Activated CD8-positive, alpha-beta memory T cell treated with anti-CD3 and anti-CD28 coated beads for 4 hours (primary cell): ENCODE data around the gene ETV6.

ENCODE experiments used
- DNase-seq, 2 donors: peaks; one replicate each; pipeline ENCODE4 v3.0.0-alpha.2; 2020; ENCODE audit warnings: low read depth in 2 of 2

Gene ETV6

DNA sequence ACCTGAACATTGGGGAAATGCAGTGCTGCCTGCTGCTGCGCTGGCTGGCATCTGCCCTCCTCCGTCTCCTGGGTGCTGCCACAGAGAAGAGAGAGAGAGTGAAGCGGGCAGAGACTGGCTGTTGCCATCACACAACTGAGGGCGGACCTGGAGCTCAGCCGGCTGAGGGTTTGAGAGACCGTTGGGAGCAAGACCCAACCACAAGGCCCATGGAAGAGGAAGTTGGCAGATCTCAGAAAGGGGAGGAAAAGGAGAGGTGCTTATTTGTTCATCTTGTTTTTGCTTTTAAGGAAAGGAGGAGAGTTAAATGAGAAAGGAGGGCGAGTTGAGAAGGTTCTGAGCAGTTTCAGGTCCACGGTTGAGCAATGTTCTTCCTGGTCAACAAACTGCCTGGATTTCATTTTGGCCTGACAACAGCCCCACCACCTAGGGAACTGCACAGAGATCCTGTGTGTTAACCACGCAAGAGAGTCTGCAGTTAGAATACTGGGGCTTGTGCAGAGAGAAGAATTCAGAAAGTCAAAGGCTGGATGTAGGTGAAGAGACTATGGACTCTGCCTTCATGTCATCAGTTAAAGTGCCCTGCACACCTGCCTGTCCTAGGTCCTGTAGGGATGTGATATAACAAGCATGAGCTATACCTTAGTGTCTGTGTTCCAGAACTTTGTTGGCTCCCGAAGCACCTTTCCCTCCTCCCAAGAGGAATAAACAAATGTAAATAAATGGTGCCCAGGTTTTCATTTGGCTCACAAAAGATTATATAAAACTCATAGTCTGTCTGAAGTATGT is 124.6 kb downstream of the ETV6 start:
- no peak for DNase-seq

DNA sequence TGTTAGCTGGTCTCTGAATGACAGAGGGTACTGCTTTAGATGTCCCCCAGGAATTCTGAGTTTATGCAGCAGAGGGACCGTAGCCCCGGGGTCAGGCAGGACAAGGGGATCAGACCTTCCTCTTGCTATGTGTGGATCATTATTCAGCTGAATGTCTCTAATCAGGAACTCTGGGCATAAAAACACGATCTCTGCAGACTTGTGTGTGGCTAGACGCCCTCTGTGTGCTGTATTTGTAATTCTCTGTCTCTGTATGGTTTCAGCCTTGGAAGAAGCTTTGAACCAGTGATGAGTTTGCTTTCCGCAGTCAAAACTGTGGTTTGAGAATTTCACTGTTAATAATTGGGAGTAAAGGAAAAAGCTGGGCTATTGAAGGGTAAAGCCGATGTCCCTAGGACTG is 125.3 kb downstream of the ETV6 start:
- DNase-seq = no peak

DNA sequence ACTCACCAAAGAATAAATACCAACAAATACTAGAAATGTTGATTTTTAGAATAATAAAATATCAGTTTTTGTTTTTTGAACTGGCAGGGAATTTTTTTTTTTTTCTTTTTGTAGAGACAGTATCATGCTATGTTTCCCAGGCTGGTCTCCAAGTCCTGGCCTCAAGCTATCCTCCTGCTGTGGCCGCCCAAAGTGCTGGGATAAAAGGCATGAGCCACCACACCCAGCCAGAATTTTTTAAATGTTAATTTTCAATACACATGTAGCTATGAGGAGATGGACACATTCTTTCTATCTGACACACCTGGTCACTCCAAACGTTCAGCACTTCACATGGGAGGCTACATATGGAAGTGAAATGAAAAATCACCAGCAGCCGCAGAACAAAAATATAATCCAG is 126.8 kb downstream of the ETV6 start:
- no peak for DNase-seq

DNA sequence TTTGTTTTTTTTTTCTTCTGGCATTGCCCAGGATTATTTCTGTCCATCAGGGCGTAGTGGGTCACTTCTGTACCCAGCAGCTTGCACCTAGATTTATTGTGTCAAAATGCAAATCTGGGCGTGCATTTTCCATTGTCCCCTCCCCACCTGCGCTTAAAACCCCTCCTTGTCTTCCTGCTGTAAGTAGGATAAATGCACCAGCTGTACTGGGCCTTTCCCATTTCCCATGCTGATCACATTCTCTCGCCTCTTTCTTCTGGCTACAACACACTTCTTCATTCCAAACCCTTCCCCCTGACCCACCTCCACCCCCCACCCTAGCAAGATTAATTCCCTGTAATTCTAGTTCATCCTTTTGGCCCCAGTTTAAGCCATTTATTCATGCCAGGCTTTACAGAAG is 128.0 kb downstream of the ETV6 start:
- no peak for DNase-seq

DNA sequence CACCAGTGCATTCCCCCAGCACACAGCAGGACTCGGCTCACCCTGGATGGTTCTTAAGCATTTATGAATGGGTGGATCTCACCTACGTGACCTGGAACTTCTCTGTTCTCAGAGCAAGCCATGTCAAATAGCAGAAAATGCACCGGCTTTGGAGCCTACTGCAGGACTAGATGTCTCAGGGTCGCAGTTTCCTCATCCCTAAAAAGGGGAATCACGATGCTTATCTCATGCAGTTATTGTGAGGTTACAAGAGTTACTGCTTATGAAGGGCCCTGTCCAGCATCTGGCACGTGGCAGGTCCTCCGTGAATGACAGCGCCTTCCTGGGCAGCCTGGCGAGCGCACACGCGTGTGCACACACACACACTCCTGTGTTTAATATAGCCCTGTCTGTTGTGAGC is 128.5 kb downstream of the ETV6 start:
- DNase-seq = no peak

DNA sequence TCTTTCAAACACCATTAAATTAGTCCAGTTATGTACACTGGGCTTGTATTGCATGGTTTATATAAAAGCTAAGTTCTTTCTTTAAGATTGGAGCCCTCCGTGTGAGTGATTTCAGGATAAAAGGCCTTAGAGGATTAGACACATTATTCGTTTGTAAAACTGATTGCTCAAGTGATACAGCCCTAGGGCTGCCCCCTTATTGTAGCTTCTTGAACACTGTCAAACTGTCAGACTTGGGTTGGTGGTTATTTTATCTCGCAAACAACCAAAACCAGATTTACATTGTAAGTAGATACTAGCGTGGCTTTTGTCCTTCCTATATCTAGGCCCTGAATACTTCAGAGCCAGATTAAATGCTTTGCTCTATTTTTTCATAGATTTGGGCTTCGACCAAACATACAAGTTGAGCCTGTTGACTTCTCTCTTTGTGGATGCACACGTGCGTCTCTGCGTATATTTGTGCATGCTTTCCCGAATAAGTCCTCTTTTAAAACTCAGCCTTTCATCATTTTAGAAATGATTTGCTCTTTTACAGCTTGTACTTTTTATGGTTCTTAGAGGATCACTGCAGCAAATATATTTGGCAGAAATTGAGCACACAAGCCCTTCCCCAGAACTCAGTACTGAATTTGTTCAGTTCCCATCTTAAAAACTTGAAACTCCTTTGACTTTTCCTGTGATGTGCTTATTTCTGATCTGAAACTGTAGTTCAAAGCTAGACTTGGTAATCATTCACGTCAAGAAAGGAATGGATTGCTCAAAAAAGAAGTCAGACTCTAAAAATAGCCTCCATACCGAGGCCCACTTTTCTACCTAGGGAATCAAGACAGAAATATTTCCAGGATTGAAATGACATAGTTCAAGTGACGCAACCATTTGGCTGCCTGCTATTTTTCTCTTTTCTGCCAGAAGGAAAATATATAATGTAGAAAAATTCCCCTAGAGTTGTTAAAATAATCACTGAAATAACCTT is 129.5 kb downstream of the ETV6 start:
- no peak for DNase-seq

DNA sequence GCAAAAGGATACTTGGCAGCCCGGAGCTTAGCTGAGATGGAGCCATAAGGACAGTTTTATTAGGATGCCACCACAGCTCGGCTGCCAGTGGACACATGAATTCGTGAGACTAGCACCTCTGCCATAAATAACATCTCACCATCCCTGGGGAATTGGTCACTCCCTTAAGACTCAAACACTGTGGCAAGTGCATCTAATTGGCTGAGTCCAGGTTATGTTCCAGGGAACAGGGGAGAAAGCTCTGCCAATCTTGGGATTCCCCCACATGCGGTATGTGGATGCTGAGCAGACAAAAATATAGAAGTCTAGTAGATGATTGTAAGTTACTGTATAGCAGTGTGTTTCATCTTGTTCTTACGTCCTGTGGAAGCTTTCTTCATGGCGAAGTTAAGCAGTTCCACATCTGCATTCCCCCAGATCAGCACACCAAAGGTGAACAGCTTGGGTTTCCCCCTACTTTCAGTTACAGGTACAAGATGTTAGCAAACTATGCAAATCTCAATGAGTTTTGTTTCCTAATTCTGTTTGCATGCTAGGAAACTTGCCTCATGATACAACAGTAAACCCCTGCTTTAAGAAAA is 131.1 kb downstream of the ETV6 start:
- no peak for DNase-seq

DNA sequence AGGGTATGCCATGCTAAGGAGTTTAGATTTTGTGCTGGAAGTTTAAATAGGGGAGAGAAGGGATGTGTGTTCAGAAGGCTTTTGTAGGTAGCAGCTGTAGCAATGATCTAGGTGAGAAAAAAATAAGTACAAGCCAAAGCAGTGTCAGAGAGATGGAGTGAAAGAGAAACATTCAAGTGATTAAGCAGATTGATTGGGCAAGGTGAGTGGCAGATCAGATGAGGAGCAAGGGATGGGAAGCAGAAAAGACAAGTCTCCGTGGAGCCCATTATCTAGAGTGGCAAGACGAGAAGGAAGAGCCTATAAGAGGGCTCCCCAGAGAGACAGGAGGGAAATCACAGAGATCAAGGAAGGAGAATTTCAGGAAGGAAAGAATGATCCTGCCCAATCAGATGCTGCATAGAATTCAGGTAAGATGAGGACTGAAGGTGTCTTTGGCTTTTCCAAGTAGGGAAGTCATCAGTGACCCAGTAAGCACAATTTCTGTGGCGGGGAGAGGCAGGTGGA is 133.5 kb downstream of the ETV6 start:
- DNase-seq = no peak

DNA sequence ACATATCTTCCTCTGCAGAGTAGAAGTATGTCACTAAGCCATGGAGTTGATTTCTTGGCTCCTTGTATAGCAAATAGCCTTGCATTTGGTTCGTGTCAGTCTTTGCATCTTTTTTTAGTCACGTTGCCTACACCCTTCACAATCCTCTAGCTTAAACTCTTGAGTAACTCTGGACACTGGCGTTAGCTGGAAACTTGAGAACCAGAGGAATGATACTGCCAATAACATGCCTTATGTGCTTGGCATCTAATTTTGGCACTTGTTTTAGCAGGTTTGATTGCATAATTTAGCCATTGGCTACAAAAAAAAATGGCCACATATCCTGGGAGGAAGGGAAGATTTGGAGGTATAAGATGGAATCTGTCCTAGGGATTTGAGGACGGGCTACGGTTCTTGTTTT is 136.2 kb downstream of the ETV6 start:
- no peak for DNase-seq

DNA sequence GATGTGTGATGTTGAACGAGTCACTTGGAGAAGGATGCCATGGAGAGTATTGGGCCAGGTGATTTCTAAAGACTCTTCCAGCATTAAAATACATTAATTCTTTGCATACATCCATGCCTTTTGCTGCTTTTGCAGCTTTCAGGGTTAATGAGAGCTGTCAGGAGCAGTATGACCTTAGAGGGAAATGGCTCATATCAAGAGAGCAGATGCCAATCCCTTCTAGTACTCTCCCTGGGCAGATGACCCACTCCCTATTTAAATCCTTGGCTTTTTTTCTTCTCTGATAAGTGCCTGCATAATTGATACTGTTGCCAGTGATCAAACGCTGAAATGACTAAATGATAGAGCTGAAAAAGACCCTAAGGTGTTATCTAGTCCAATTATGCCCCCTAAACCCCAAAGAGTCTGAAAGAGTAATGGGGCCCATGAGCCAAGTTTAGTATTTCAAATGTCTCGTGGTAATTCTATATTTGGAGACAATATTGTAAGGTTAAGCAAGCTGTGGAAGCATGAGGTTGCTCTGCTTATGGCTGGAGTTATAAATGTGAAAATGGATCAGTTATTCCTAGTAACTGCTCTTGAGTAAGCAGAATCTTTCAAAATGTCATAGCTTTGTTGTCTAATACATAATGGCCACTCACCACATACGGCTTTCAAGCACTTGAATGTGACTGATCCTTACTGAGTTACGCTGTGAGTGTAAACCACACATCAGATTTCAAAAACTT is 137.3 kb downstream of the ETV6 start:
- DNase-seq = no peak

DNA sequence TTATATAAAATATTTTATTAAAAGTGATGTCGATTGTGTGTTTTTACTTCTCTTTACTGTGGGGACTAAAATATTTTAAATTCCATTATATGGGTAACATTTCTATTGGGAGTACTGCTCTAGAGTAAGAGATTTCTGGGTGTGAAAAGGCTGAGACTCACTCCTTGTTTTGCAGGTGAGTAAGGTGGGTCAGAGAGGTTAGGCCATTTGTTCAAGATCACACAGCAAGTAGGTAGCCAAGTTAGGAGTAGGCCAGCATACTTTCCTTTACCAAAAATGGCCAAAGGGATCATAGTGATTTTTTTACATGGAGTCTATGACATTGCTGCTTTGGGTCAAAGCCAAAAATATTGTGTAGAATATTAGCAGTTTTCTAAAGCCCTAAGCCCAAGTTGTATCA is 138.0 kb downstream of the ETV6 start:
- no peak for DNase-seq

DNA sequence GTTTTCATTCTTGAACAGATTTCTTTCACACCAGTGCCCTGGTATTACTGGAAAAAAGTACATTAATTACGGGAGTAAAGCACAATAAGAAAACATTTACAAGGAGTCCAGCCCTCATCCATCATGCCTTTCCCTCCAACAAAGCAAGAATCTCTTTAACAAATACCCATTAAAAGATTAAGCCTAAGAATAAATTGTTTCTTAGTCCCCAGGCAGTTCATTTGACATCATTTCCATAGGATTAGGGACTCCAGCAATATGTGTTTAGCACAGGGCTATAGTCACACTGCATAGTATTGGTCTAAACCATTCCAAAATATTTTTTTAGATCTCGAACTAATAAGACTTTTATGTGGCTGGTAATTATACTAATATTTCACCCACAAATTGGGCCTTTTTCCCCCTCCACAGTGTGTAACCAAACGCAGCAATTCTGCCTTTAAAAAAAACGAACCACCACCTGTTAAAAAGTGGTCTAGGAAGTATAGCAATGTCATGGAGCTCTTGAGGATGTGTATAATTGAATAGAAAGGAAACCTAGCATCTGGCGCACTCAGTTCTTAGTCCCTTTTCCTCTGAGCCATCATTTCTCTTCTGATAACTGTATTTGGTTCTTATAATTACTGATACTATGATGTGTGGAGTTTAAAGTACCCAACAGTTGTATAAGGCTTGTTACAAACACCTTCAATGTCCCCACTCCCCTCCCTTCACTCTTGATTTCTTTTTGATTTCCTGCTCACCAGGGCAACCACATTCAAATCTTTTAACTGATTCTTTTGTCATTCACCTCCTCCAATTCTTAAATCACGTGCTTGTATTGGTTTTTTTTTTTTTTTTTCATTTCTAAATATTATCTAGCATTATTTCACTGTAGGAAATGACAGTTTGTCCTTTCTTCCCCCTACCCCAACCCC is 138.7 kb downstream of the ETV6 start:
- no peak for DNase-seq

DNA sequence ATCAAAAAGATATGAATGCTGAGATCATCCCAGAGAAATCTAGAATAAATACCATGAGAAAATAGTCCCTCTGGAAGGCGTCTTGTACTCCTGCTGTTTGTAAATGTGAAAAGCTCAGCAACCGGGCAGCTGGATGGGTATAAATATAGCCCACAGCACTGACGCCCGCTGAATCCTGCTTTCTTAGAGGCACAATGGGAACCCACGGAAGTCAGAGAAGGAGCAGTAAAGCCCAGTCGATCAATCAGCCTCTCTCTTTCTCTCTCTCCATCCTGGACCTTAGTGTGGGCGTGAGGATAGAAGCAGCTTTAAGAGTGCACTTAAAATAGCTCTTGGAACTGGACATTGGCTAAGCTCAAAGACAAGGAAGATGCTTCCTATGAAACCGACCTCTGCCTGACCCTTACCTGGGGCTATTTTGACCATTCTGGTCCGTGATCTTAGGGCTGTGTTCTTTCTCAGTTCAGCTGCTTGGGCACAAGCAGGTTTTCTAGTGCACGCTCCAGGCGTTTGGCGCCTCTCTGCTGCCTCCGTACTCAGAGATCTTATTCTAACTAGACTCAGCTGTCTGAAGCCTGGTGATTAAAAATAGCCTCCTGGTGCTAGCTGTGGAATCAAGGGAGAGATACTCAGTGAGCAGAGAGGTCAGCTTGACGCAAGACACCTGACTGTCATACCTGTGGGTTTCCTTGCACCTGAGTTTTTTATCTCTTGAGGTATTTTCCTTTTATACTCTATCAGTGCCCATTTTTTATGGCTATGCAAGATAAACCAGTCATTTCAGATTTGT is 144.6 kb downstream of the ETV6 start:
- no peak for DNase-seq

DNA sequence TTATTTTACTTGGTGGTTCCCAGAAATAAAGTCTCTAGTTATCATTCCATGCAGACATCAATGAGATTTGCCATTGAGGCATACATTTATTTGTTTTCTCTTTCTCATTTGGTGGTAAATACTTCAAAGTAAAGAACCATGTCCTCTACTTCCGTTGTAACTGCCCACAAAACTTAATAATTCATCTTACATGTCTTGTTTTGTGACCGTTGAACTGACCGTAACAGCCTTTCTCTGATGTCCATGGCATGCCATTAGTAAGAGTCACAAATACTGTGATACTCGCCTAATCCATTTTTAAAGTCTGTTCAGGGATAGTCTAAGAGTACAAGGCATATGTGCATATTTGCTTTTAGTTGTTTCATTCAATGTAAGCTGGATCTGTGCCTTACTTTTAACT is 145.3 kb downstream of the ETV6 start:
- DNase-seq = no peak

DNA sequence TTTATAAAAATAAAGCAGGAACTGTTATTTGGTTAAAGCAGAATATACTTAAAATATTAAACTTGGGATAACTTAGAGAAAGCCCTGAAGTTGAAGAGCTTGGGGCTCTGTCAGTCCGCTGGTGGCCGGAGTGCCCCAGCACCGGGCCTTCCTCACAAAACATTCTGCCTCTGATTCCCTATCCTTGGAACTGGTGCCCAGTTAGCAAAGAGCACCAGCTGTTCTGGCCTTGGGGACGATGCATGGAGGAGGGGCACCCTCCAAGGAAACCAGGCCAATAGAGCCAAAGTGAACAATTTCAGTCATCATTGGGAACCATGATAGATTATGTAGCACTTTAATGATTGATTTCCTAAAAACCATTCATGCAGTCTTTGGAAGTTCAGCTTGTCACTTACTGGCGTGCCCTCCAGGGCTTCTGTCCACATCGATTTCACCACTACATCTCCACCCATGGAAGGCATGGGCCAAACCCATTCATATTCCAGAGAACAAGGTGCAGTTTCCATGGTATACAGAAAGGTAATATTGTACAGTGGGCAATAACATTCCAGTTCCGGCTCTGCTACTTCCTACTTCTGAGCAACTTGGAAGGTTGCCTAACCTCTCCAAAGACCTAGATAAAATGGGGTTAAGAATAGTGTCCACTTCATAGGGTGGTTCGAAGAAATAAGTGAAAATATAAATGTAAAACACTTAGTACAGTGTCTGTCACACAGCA is 145.9 kb downstream of the ETV6 start:
- DNase-seq = no peak

DNA sequence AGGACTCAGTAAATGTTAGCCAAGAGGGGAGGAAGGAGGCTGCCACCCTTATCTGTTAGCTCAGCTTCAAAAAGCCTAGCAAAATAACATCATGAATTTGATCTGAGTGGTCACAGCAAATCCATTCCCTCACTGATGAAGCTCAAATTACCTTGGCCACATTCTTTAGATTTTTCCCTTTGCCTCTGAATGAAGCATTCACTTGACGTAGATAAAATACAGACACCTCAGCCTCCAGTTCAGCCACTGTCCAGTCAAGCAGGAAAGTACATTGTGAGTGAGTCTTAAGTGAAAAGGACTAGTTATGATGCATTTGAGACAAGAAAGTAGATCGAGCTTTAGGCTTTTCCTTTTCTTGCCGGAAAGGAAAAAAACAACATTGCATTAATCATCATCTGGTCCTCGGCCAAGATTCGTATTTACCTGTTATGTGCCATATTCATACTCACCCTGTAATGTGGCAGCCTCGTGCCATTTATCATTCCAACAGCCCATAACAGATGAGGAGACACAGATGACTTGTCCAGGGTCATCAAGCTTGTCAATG is 146.5 kb downstream of the ETV6 start:
- DNase-seq = no peak

DNA sequence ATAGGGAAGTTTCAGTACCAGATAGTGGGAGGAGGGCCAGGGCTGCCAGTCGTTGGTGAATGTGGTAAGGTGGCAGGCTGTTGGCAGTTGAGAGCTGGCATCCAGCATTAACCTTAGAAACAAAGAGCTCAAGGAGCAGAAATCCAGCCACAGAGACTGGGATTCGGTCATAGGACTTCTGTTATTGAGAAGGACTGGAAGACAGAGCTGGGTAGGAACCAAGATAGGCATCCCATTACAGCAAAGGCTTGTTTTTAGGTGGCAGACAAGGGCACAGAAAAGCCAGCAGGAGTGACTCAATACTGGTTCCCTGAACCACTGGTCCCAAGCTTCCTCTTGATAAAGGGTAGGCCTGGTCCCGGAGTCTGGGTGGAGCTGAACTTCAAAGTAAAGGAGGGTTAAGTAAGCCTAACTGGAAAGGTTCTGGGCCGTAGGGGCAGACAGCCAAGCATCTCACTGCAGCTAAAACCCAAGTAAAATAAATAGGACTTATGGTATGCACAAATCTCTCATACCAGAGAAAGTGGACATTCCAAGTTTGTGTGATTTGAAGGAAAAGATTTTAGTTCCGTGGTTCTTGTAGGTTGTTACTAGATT is 147.9 kb downstream of the ETV6 start:
- DNase-seq = no peak

DNA sequence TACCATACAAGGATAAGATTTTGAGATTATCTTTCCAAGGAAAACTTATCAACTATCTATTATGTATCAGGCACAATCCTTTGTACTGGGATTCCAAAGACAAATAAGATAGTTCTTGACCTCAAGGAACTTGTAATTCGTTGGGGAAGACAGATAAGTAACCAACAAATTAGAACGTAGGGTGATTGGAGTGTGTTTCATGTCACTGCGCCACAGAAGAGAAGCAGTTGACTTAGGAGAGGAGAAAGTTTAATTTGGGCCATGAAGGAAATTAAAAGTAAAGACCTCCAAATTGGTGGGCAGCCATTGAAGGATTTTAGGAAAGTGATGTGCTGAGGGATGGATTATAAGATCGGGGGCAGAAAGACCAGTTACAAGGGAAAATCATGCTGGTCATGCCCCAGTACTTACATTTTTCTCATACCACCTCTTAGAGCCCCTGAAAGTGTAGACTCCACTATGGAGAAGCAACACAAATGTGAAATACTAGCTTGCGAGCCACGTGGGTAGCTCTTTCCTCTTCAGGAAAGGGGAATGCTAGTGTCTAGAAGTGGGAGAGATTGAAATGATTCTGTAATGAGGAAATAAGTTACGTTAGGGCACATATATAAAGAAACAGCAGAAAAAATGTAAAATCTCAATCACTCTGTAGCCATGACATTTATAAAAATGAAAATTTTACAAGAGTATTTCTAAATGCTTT is 148.7 kb downstream of the ETV6 start:
- DNase-seq = no peak
